ENCODE data around the gene TMEM232.
"Not testable (repeated sequence)": the region's sequence is repeated elsewhere in the genome, so short reads cannot be mapped to it uniquely, and the experiment has no call there.

TMEM232 gene

GRCh38 chr5:110705349-110705748, 21.1 kb downstream of the TMEM232 start:
- DNase-seq, result no peak

DNA sequence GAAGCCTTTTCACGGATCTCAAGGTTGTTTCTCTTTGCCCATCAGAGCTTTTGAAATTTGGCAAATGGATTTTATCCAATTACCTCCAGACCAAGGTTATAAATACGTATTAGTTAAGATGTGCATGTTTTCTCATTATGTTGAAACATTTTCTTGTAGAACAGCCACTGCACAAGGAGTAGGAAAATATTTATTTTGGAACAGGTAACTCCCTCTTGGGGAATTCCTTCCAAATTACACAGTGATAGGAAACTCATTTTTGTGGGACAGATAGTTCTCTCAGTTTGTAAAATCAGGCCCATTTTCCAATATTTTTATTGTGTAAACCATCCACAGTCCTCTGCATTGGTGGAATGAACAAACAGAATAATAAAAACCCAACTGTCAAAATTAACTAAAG, 23.0 kb downstream of the TMEM232 start:
- DNase-seq, result no peak

GRCh38 chr5:110702704-110703103, 23.8 kb downstream of the TMEM232 start:
- DNase-seq, result no peak

DNA sequence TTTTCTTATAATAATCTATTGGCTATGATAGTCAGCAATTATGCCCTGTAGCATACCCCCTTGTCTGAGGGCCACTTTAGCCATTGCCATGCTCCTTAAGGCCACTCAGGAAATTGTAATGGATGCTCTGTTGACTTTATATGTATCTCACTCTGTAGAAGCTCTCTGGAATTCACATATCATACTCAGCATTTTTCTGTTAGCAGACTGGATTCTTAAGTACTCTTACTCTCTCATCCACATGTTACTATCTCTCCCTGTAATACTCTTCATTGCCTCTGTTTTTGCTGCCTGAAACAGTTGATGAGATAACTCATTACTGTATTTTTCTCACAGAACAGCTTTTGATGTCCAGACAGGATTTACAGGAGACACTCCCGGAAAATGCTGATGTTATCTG, 24.2 kb downstream of the TMEM232 start:
- DNase-seq, result no peak

- not testable (repeated sequence) for DNase-seq
These were observed 33.8 kb downstream of the TMEM232 start for GRCh38 chr5:110692669-110693068.

DNA sequence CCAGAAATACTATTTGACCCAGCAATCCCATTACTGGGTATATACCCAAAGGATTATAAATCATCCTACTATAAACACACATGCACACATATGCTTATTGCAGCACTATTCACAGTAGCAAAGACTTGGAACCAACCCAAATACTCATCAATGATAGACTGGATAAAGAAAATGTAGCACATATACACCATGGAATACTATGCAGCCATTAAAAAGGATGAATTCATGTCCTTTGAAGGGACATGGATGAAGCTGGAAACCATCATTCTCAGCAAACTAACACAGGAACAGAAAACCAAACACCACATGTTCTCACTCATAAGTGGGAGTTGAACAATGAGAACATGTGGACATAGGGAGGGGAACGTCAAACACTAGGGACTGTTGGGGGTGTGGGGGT, 35.9 kb downstream of the TMEM232 start:
- DNase-seq, result not testable (repeated sequence)

DNA sequence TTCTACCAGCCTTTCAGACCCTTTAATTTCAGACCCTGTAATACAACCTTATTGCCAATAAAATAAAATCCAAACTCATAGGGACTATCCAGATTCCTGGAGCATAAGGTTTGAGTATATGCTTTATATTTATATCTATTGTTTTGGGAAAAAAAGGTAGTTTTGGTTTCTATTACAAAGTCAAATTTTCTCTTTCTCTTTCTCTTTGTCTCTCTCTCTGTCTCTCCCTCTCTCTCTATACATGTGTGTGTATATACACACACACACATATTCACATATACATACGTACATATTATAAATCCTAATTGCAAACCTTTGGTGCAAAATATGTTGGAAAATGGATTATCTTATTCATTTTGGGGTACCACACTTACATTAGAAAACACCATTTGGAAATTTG, 39.0 kb downstream of the TMEM232 start:
- no peak for DNase-seq

DNA sequence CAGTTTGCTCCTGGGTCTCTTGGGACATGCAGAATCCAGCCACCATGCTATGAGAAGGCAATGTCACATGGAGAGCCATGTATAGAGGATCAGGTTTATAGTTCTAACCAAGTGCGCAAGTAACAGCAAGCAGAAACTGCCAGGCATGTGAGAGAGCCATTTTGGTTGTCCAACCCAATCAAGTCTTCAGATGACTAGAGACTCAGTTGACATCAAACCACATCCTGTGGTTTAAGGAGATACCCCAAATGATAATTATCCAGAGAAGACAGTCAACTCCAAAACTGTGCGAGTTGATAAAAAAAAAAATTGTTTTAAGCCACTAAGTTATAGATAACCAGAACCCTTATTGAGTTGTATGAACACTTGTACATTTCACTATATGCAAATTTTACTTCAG, 40.2 kb downstream of the TMEM232 start:
- DNase-seq, result no peak

- DNase-seq, result no peak
These were observed 44.5 kb downstream of the TMEM232 start for GRCh38 chr5:110681953-110682352.

- DNase-seq, result no peak
These were observed 45.4 kb downstream of the TMEM232 start for GRCh38 chr5:110681109-110681508.

DNA sequence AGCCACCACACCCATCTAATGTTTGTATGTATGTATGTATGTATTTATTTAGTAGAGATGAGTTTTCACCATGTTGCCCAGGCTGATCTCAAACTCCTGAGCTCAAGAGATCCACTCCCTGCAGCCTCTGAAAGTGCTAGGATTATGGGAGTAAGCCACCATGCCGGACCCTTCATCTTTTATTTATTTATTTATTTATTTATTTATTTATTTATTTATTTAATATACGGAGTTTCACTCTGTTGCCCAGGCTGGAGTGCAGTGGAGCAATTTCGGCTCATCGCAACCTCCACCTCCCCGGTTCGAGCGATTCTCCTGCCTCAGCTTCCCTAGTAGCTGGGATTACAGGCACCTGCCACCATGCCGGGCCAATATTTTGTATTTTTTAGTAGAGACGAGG, 49.9 kb downstream of the TMEM232 start:
- not testable (repeated sequence) for DNase-seq

DNA sequence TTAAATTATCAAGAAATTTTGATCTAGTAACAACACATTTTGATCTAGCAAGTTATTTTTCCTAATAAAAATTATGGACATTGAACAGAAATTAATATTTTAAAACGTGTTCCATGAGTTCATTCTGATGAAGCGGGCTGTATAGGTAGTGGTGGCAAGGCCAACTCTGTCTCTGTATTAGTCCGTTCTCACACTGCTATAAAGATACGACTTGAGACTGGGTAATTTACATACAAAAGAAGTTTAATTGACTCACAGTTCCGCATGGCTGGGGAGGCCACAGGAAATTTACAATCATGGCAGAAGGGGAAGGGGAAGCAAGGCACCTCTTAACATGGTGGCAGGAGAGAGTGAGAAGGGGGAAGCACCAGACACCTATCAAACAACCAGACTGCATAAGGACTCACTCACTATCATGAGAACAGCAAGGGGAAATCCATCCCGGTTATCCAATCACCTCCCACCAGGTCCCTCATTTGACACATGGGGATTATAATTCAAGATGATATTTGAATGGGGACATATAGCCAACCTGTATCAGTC, 61.2 kb downstream of the TMEM232 start:
- DNase-seq, result no peak

GRCh38 chr5:110663525-110663924, 62.9 kb downstream of the TMEM232 start:
- no peak for DNase-seq

DNA sequence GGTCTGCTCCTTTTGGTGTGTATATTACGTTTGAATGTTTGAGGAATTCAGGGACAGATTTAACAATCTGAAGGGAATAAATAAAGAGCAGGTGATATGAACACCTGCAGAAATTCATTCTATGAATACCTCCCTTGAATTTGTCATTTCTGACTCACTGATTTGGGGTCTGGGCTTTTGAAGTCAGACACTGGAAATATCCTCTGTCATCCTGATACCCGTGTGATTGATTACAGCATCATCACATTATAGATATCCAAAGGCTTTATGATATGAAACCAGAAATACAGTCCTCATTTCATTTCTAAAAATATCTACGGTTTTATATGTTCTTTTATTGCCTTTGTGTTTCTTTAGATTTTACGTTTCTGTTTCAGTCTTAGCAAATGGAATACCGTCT, 68.5 kb downstream of the TMEM232 start:
- no peak for DNase-seq

DNA sequence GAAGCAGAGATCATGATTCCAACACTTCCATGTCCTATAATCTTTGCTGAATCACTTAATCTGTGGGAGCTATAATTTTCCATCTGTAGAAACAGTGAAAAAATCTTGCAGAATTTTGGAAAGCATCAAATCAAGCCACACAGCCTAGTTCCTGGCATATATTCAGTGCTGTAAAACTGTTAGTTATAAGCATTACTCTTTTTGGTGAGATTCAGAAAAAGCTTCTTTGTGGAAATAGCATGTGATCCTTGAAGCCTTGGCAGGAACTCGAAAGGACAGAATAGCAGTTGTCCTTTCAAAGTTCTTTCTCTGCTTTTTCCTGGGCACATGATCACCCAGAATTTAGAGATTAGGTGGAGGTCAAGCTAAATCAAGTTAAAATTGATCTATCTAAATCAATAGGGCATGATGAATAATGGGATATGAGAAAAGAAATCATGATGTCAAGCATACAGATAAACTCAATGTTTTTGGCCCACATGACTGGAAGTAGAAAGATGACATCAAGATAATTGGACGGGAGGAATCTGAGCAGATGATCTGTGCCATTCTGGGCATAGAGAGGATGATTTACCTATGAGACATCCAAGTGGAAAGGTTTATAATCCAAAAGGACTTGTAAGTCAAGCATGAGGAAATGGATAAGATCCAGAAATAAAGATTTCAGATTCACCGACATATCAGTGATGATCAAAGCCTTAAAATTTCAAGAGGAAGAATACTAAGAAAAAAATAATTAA, 73.1 kb downstream of the TMEM232 start:
- no peak for DNase-seq

DNA sequence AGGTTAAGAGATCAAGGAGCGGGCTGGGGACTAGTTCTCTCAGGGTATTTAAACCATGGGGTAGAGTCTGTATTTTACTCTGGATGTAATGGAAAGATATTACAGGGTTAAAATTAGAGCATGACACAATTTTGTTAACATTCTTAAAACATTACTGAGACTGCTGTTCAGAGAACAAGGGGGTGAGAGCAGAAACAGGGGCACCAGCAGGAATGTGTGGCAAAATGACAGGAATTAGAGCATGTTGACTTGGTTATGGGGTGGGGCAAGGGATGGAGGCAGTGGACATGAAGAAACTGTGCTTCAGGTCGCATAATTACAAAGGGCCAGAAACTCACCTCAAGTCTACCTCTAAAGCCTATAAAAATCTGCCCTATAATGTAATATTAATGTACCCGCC, 75.0 kb downstream of the TMEM232 start:
- DNase-seq, result no peak

- no peak for DNase-seq
These were observed 82.1 kb downstream of the TMEM232 start for GRCh38 chr5:110644357-110644756.

DNA sequence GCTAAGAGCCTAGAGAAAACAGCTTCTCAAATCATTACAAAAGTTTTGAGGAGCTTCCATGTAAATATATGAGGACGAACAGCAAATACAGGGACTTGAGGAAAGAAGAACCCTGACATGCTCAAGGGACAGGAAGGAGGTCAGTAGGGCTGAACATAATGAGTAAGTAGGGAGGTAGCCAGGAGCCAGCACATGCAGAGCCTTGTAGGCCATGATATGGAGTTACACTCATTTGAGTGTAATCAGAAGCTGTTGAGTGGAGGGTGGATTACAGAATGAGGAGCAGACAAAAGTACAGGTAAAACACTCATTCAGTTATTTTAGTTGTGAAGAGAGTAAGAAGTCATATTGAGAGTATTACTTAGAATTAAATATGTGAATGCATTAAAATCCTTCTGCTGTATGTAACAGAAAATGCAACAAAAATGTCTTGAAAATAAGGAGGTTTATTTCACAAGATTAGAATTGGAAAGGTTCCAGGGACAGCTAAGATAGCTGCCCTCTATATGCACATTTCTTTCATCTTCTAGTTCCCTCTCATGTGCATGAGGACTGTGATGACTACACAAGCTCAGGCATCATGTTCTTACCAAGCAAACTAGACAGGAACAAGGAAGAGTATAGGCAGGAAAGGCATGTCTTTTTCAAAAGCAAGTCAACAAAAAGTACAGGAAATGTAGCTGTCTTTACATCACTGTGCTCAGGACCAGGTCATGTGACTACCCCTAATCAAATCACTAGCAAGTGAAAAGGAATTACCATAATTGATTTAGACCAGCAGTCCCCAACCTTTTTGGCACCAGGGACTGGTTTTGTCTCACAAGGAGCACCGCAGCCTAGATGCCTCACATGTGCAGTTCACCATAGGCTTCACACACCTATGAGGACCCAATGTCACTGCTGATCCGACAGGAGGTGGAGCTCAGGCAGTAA, 87.2 kb downstream of the TMEM232 start:
- DNase-seq, result no peak

GRCh38 chr5:110634475-110634874, 92.0 kb downstream of the TMEM232 start:
- no peak for DNase-seq

- no peak for DNase-seq
These were observed 95.2 kb downstream of the TMEM232 start for GRCh38 chr5:110631236-110631635.

DNA sequence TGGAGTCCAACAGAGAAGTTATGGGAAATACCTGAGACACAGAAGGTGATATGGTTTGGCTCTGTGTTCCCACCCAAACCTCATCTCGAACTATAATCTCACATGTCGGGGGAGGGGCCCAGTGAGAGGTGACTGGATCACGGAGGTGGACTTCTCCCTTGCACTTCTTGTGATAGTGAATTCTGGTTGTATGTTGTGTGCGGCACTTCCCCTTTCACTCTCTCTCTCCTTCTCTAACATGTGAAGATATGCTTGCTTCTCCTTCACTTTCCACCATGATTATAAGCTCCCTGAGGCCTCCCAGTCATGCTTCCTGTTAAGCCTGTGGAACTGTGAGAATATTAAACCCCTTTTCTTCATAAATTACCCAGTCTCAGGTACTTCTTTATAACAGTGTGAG, 96.1 kb downstream of the TMEM232 start:
- no peak for DNase-seq

DNA sequence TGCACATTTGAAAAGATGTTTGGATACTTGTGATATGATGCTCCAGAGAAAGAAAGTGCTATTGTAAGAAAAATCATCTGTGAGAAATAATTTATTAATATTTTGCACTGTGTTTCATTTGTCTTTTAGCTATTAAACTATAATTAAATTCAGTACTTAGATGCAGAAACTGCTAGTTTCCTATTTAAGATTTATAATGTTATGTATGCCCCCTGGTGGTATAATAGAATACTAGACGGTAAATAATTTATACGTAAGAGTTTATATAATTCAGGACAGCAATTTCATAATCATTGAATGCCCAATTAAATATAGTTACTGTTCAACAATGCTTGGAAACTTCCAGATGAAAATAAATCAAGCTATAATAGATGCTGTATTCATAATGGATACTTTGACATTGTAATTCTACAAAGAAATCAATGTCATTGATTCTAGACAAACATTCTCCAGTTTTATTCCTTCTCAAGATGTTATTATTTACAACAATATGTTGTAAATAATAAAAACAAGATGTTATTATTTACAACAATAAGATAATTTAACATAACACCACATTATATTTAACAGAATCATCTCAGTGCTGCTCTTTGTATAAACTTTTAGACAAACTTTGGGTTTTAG, 101.0 kb downstream of the TMEM232 start:
- DNase-seq, result no peak

DNA sequence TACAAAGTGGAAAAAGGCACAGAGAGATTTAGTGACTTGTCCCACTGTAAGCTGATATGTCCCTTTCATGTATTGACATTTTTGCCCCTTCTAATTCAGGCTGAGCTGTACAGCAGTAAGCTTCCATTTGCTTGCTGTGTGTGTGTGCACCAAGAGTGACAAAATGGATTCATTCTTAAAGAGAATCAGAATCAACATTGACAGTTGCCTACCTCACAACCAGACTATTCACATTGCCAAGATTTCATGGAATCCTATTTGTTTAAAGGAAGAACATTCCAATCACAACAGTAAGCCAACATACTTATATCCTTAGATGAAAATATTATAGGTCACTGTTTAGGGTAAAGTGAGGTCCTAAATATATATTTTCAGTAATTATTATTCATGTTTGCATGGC, 102.6 kb downstream of the TMEM232 start:
- no peak for DNase-seq
